ENCODE results near the gene ZFYVE1.

GRCh38 chr14:73027546-73027945, 640 bp upstream of the ZFYVE1 start:
- TF ChIP-seq, protein P1, sequence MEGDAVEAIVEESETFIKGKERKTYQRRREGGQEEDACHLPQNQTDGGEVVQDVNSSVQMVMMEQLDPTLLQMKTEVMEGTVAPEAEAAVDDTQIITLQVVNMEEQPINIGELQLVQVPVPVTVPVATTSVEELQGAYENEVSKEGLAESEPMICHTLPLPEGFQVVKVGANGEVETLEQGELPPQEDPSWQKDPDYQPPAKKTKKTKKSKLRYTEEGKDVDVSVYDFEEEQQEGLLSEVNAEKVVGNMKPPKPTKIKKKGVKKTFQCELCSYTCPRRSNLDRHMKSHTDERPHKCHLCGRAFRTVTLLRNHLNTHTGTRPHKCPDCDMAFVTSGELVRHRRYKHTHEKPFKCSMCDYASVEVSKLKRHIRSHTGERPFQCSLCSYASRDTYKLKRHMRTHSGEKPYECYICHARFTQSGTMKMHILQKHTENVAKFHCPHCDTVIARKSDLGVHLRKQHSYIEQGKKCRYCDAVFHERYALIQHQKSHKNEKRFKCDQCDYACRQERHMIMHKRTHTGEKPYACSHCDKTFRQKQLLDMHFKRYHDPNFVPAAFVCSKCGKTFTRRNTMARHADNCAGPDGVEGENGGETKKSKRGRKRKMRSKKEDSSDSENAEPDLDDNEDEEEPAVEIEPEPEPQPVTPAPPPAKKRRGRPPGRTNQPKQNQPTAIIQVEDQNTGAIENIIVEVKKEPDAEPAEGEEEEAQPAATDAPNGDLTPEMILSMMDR (conservative IDR thresholded peaks at IDR 0.05; ENCODE audit: low read length), result no peak
- TF ChIP-seq EZH2phosphoT487 (IDR thresholded peaks at IDR 0.05; ENCODE audit: borderline replicate concordance, low read depth, low read length), result no peak

Measured in OCI-LY7 (cell line).